HEK293 (cell line): ENCODE measurements around the gene GALNT2.

Source experiments
- CTCF ChIA-PET: fragments of 350-600 bp; formaldehyde crosslinking; extraction: SDS; loops from one replicate; lab custom pipeline; 2021; ENCODE audit warnings: antibody characterized with exemption; lab: Yijun Ruan, JAX
- POLR2A ChIA-PET: fragments of 300-600 bp; formaldehyde crosslinking; extraction: SDS; loops from one replicate; lab custom pipeline; 2020; ENCODE audit warnings: antibody characterized with exemption, inconsistent platforms; lab: Yijun Ruan, JAX
- H3K27ac ChIP-seq: fragments of 200-500 bp; sonication (Bioruptor generic); 2 replicates; pipeline ENCODE4 v1.5.1; 2014; ENCODE audit warnings: low read depth, low read length, control low read depth, inconsistent platforms; ENCODE audit errors: extremely low read depth
- H3K36me3 ChIP-seq, 2 experiments: fragments of 200-500 bp in 1 of 2; sonication (Bioruptor generic) in 1 of 2; 1 replicate in 1 of 2; 2 replicates in 1 of 2; pipeline ENCODE4 v1.5.1; 2014 to 2017; ENCODE audit warnings: inconsistent platforms in 2 of 2, low read length in 2 of 2; ENCODE audit not compliant: control insufficient read depth in 2 of 2, insufficient read depth in 1 of 2
- H3K4me1 ChIP-seq: fragments of 200-500 bp; sonication (Bioruptor generic); 2 replicates; pipeline ENCODE4 v1.5.1; 2014; ENCODE audit warnings: mild to moderate bottlenecking, low read length, inconsistent platforms; ENCODE audit not compliant: control insufficient read depth, insufficient read depth
- H3K4me3 ChIP-seq: 2 replicates; pipeline ENCODE4 v1.5.1; 2011; ENCODE audit warnings: low read depth, mild to moderate bottlenecking, control low read depth, low read length, moderate library complexity
- H3K9me3 ChIP-seq: fragments of 200-500 bp; sonication (Bioruptor generic); 2 replicates; pipeline ENCODE4 v1.5.1; 2014; ENCODE audit warnings: low read depth, low read length, inconsistent platforms; ENCODE audit not compliant: control insufficient read depth, insufficient read depth
- HOXC10 ChIP-seq: sonication (generic); formaldehyde crosslinking; IDR thresholded peaks from 2 replicates; pipeline ENCODE4 v1.8.1; 2023; ENCODE audit warnings: mild to moderate bottlenecking, missing genetic modification reagents
- KLF1 ChIP-seq: fragments of 450-650 bp; formaldehyde crosslinking; IDR thresholded peaks from 2 replicates; pipeline ENCODE4 v1.5.1; 2016; ENCODE audit warnings: missing biosample characterization, missing genetic modification characterization
- KLF8 ChIP-seq: fragments of 450-650 bp; formaldehyde crosslinking; IDR thresholded peaks from 2 replicates; pipeline ENCODE4 v1.5.1; 2016; ENCODE audit warnings: missing biosample characterization, missing genetic modification characterization
- OVOL3 ChIP-seq: fragments of 450-650 bp; formaldehyde crosslinking; IDR thresholded peaks from 2 replicates; pipeline ENCODE4 v1.5.1; 2016; ENCODE audit warnings: missing biosample characterization, missing genetic modification characterization
- PATZ1 ChIP-seq: fragments of 450-650 bp; formaldehyde crosslinking; IDR thresholded peaks from 2 replicates; pipeline ENCODE4 v1.5.1; 2016; ENCODE audit warnings: missing biosample characterization, missing genetic modification characterization
- TSHZ1 ChIP-seq: fragments of 450-650 bp; formaldehyde crosslinking; IDR thresholded peaks from 2 replicates; pipeline ENCODE4 v1.5.1; 2016; ENCODE audit warnings: missing biosample characterization, missing genetic modification characterization, borderline replicate concordance
- ZFP69B ChIP-seq: fragments of 450-650 bp; formaldehyde crosslinking; IDR thresholded peaks from 2 replicates; pipeline ENCODE4 v1.5.1; 2016; ENCODE audit warnings: missing biosample characterization, missing genetic modification characterization
- ZNF174 ChIP-seq: fragments of 450-650 bp; formaldehyde crosslinking; IDR thresholded peaks from 2 replicates; pipeline ENCODE4 v1.5.0; 2017; ENCODE audit warnings: missing biosample characterization, mild to moderate bottlenecking, missing genetic modification characterization
- ZNF350 ChIP-seq: fragments of 450-650 bp; formaldehyde crosslinking; IDR thresholded peaks from 2 replicates; pipeline ENCODE4 v1.5.0; 2017; ENCODE audit warnings: missing biosample characterization, mild to moderate bottlenecking, missing genetic modification characterization
- ZNF362 ChIP-seq: fragments of 450-650 bp; formaldehyde crosslinking; IDR thresholded peaks from 2 replicates; pipeline ENCODE4 v1.5.1; 2016; ENCODE audit warnings: missing biosample characterization, missing genetic modification characterization
- ZNF433 ChIP-seq: fragments of 450-650 bp; formaldehyde crosslinking; IDR thresholded peaks from 2 replicates; pipeline ENCODE4 v1.5.1; 2016; ENCODE audit warnings: missing biosample characterization, missing genetic modification characterization, low read depth
- ZNF585B ChIP-seq: fragments of 450-650 bp; formaldehyde crosslinking; IDR thresholded peaks from 2 replicates; pipeline ENCODE4 v1.5.1; 2016; ENCODE audit warnings: missing biosample characterization, missing genetic modification characterization
- ZNF624 ChIP-seq: fragments of 450-650 bp; formaldehyde crosslinking; IDR thresholded peaks from 2 replicates; pipeline ENCODE4 v1.5.1; 2017; ENCODE audit warnings: missing biosample characterization, missing genetic modification characterization
- ZNF701 ChIP-seq: fragments of 450-650 bp; formaldehyde crosslinking; IDR thresholded peaks from 2 replicates; pipeline ENCODE4 v1.5.1; 2016; ENCODE audit warnings: missing biosample characterization, missing genetic modification characterization
- ZNF747 ChIP-seq: fragments of 450-650 bp; formaldehyde crosslinking; IDR thresholded peaks from 2 replicates; pipeline ENCODE4 v1.5.1; 2016; ENCODE audit warnings: missing biosample characterization, missing genetic modification characterization

GALNT2 gene

GRCh38 chr1:230286166-230286889 is 219.3 kb downstream of the GALNT2 start (continued):
- TF ChIP-seq TSHZ1 (tag by site-specific recombination) (no peak), OVOL3 (tag by site-specific recombination) (no peak), ZFP69B (no peak), ZNF701 (no peak), ZNF362 (tag by site-specific recombination) (no peak), ZNF747 (tag by site-specific recombination) (no peak), PATZ1 (no peak), ZNF174 (tag by site-specific recombination) (no peak)

- H3K27ac ChIP-seq, result no peak overlapping the region
- H3K4me3 ChIP-seq, result no peak overlapping the region
- peaks cover 7% of the 10 kb centered on the region for H3K4me1 ChIP-seq
- ChIA-PET CTCF (no interaction called here), POLR2A (no interaction called here)
- H3K36me3 ChIP-seq, result no peaks in the 10 kb centered on the region
- TF ChIP-seq ZNF433 (tag by site-specific recombination) (no peak), KLF1 (peak; percentile 20; the same call in 1 of the 2 replicates)
- no peaks in the 10 kb centered on the region for H3K9me3 ChIP-seq
These were observed 219.8 kb downstream of the GALNT2 start for GRCh38 chr1:230286890-230287269.

GRCh38 chr1:230287674-230288315 is 220.8 kb downstream of the GALNT2 start:
- no peaks in the 10 kb centered on the region for H3K9me3 ChIP-seq
- H3K4me3 ChIP-seq, result no peak overlapping the region
- POLR2A ChIA-PET, result no interaction called here
- H3K27ac ChIP-seq, result no peak overlapping the region
- no peaks in the 10 kb centered on the region for H3K4me1 ChIP-seq
- TF ChIP-seq ZNF585B (tag by site-specific recombination) (no peak), KLF8 (tag by site-specific recombination) (no peak), ZNF350 (tag by site-specific recombination) (no peak), HOXC10 (CRISPR knock-in tag) (no peak), ZNF701 (no peak), ZNF624 (tag by site-specific recombination) (no peak)
- TF ChIP-seq, all 188 proteins: peak for 0
- CTCF ChIA-PET, result no interaction called here
- no peaks in the 10 kb centered on the region for H3K36me3 ChIP-seq
